ENCODE measurements around the gene CAMTA1. TPM values are rescaled to one million over a fixed set of nuclear protein-coding genes. Genes with fewer than 3 reads are reported as not detected.

The CAMTA1 gene
- total RNA-seq, 1 donor from 2014 or later: 69.9 TPM

DNA sequence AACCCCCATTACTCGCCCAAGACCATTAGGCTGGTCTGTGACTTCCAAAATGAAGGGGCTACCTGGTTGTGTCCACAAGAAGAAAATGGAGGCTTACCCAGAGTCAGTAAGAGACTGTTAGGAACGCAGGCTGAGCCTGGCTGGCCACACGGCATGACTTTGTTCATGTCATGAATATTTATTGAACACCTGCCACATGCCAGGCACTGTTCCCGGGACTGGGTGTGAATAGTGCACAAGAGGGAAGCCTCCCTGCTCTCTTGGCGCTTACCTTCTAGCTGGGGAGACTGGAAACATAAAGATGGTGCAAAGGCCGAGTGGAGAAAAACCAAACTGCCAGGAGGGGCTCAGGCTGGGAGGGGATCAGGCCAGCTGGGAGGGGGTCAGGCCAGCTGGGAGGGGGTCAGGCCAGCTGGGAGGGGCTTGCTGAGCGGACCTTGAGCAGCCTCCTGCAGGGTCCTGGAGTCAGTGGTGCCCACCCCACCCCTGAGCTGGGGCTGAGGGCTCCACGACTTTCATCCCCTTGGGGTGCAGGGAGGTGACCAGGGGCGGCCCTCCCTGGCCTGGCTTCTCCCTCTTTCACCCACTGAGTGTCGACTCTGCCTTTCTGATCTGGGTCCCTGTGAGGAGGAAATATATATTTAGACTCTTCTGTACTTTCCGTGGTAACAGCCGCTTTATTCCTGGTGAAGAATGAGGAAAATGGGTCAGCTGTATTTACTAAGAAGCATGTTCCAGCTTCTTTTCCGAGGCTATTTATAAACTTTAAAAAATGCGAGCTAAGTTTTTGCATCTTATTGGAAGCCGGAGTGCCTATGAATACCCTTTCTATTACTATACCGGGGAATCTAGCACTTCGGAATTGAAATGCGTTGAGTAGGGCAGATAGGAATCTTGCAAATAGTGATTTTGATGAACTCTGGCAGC, 139.0 kb downstream of the CAMTA1 start:
- H3K27me3 Mint-ChIP-seq: peaks cover 4% of the 10 kb centered on the region
- no peak for DNase-seq
- no peaks in the 10 kb centered on the region for H3K36me3 Mint-ChIP-seq (ENCODE audit: low read depth)
- H3K9me3 Mint-ChIP-seq: no peaks in the 10 kb centered on the region
- H3K27ac Mint-ChIP-seq: no peak overlapping the region
- intact Hi-C loops (cut with micrococcal nuclease): no loop called here
- H3K4me3 Mint-ChIP-seq: no peak overlapping the region
- H3K4me1 Mint-ChIP-seq: no peaks in the 10 kb centered on the region

GRCh38 chr1:6924891-6925290, 139.6 kb downstream of the CAMTA1 start:
- no peak overlapping the region for H3K27ac Mint-ChIP-seq
- H3K9me3 Mint-ChIP-seq: no peaks in the 10 kb centered on the region
- H3K4me1 Mint-ChIP-seq: no peaks in the 10 kb centered on the region
- H3K4me3 Mint-ChIP-seq: no peak overlapping the region
- no peaks in the 10 kb centered on the region for H3K36me3 Mint-ChIP-seq (ENCODE audit: low read depth)
- peaks cover 4% of the 10 kb centered on the region for H3K27me3 Mint-ChIP-seq
- DNase-seq: no peak
- intact Hi-C loops (cut with micrococcal nuclease): no loop called here

- H3K36me3 Mint-ChIP-seq (ENCODE audit: low read depth): no peaks in the 10 kb centered on the region
These were observed 142.4 kb downstream of the CAMTA1 start for GRCh38 chr1:6927626-6928025.

GRCh38 chr1:6928106-6928885, 143.0 kb downstream of the CAMTA1 start:
- H3K36me3 Mint-ChIP-seq (ENCODE audit: low read depth): no peaks in the 10 kb centered on the region
- H3K27ac Mint-ChIP-seq: no peak overlapping the region
- no peak overlapping the region for H3K4me3 Mint-ChIP-seq
- H3K9me3 Mint-ChIP-seq: no peaks in the 10 kb centered on the region
- intact Hi-C loops (cut with micrococcal nuclease): no loop called here
- H3K27me3 Mint-ChIP-seq: peaks cover 4% of the 10 kb centered on the region
- DNase-seq: no peak
- no peaks in the 10 kb centered on the region for H3K4me1 Mint-ChIP-seq

More at GRCh38 chr1:6927626-6928025, 142.4 kb downstream of the CAMTA1 start:
- H3K4me3 Mint-ChIP-seq: no peak overlapping the region
- H3K27ac Mint-ChIP-seq: no peak overlapping the region
- intact Hi-C loops (cut with micrococcal nuclease): no loop called here
- no peaks in the 10 kb centered on the region for H3K9me3 Mint-ChIP-seq
- no peak for DNase-seq
- no peaks in the 10 kb centered on the region for H3K4me1 Mint-ChIP-seq
- peaks cover 6% of the 10 kb centered on the region for H3K27me3 Mint-ChIP-seq

- no peak overlapping the region for H3K27ac Mint-ChIP-seq
- H3K4me1 Mint-ChIP-seq: no peaks in the 10 kb centered on the region
- peaks cover 16% of the 10 kb centered on the region for H3K27me3 Mint-ChIP-seq
- intact Hi-C loops (cut with micrococcal nuclease): no loop called here
- DNase-seq: no peak
- no peak overlapping the region for H3K4me3 Mint-ChIP-seq
- no peaks in the 10 kb centered on the region for H3K9me3 Mint-ChIP-seq
- H3K36me3 Mint-ChIP-seq (ENCODE audit: low read depth): no peaks in the 10 kb centered on the region
These were observed 145.6 kb downstream of the CAMTA1 start for GRCh38 chr1:6930732-6931300.

GRCh38 chr1:6935361-6935883, 150.2 kb downstream of the CAMTA1 start:
- no peak for DNase-seq
- Mint-ChIP-seq H3K4me3 (no peak overlapping the region), H3K27ac (no peak overlapping the region), H3K4me1 (no peaks in the 10 kb centered on the region), H3K27me3 (peaks cover 14% of the 10 kb centered on the region), H3K9me3 (no peaks in the 10 kb centered on the region), H3K36me3 (ENCODE audit: low read depth) (no peaks in the 10 kb centered on the region)
- intact Hi-C loops (cut with micrococcal nuclease): no loop called here

- peaks cover 14% of the 10 kb centered on the region for H3K27me3 Mint-ChIP-seq
- no peak overlapping the region for H3K27ac Mint-ChIP-seq
- DNase-seq: no peak
- no peak overlapping the region for H3K4me3 Mint-ChIP-seq
- H3K36me3 Mint-ChIP-seq (ENCODE audit: low read depth): no peaks in the 10 kb centered on the region
- H3K4me1 Mint-ChIP-seq: no peaks in the 10 kb centered on the region
- intact Hi-C loops (cut with micrococcal nuclease): no loop called here
- no peaks in the 10 kb centered on the region for H3K9me3 Mint-ChIP-seq
These were observed 150.8 kb downstream of the CAMTA1 start for GRCh38 chr1:6935911-6936690.

GRCh38 chr1:6937048-6937447, 151.8 kb downstream of the CAMTA1 start:
- H3K27ac Mint-ChIP-seq: no peak overlapping the region
- intact Hi-C loops (cut with micrococcal nuclease): no loop called here
- no peaks in the 10 kb centered on the region for H3K36me3 Mint-ChIP-seq (ENCODE audit: low read depth)
- H3K9me3 Mint-ChIP-seq: no peaks in the 10 kb centered on the region
- H3K4me1 Mint-ChIP-seq: no peaks in the 10 kb centered on the region
- H3K27me3 Mint-ChIP-seq: peaks cover 13% of the 10 kb centered on the region
- DNase-seq: no peak
- H3K4me3 Mint-ChIP-seq: no peak overlapping the region

- Mint-ChIP-seq H3K9me3 (no peaks in the 10 kb centered on the region), H3K27me3 (peaks cover 8% of the 10 kb centered on the region), H3K4me3 (no peak overlapping the region), H3K36me3 (ENCODE audit: low read depth) (no peaks in the 10 kb centered on the region), H3K27ac (no peak overlapping the region), H3K4me1 (no peaks in the 10 kb centered on the region)
- intact Hi-C loops (cut with micrococcal nuclease): no loop called here
- DNase-seq: no peak
These were observed 154.1 kb downstream of the CAMTA1 start for GRCh38 chr1:6939363-6939762.

GRCh38 chr1:6941786-6942185, 156.5 kb downstream of the CAMTA1 start:
- H3K36me3 Mint-ChIP-seq (ENCODE audit: low read depth): no peaks in the 10 kb centered on the region
- peaks cover 3% of the 10 kb centered on the region for H3K27me3 Mint-ChIP-seq
- H3K4me1 Mint-ChIP-seq: no peaks in the 10 kb centered on the region
- H3K4me3 Mint-ChIP-seq: no peak overlapping the region
- H3K27ac Mint-ChIP-seq: no peak overlapping the region
- intact Hi-C loops (cut with micrococcal nuclease): no loop called here
- no peaks in the 10 kb centered on the region for H3K9me3 Mint-ChIP-seq
- no peak for DNase-seq

DNA sequence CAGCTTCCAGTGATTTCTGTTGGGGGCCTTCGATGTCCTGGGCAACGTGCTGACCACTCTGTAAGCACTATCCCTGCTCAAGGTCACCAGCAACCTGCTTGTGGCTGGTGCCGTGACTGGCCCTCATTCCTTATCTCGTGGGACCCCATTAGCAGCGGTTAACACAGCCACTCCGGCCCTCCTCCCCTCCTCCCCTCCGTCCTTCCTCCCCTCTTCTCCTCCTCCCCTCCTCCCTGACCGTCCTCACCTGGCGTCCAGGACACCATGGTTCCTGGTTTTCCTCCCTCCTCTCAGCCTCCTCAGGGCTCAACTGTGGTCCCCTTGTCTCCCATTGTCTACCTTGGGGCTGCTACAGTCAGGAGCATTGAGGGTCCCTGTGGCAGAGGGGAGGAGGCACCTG, 157.7 kb downstream of the CAMTA1 start:
- H3K4me3 Mint-ChIP-seq: no peak overlapping the region
- no peaks in the 10 kb centered on the region for H3K36me3 Mint-ChIP-seq (ENCODE audit: low read depth)
- H3K4me1 Mint-ChIP-seq: no peaks in the 10 kb centered on the region
- no peak overlapping the region for H3K27ac Mint-ChIP-seq
- no peak for DNase-seq
- H3K27me3 Mint-ChIP-seq: peaks cover 4% of the 10 kb centered on the region
- H3K9me3 Mint-ChIP-seq: no peaks in the 10 kb centered on the region
- intact Hi-C loops (cut with micrococcal nuclease): no loop called here

DNA sequence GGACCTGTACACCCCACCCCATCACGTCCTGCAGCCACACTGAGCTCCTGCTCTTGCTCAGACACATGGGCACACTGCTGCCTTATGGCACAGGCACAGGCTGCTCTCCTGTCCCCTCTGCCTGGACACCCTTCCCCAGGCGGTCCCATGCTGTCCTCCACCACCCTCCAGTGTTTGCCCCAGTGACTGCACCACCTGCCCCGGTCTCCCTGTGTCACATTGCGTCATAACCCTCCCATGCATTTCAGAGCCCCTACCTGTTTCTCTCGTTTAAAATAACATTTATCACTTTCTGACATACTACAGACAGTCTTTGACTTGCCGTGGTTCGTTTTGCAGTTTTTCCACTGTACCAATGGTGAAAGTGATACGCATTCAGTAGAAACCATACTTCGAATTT, 159.2 kb downstream of the CAMTA1 start:
- Mint-ChIP-seq H3K4me1 (no peaks in the 10 kb centered on the region), H3K27me3 (peaks cover 4% of the 10 kb centered on the region)

DNA sequence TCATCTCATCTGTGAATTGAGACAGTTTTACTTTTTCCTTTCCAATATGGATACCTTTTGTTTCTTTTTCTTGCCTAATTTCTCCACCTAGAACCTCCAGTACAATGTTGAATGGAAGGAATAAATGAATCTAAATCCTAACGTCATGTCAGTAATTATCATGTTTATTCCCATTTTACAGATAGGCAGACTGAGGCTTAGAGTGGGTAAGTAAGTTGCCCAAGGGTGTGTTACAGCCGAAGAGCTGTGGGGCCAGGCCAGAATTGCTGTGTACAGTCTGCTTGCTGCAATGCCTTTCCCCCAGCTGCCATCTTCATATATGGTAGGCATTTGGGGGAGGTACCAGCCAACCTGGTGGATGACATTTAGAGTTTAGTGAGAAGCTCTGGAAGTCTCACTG, 162.7 kb downstream of the CAMTA1 start:
- Mint-ChIP-seq H3K4me1 (no peaks in the 10 kb centered on the region), H3K27ac (no peak overlapping the region), H3K36me3 (ENCODE audit: low read depth) (no peaks in the 10 kb centered on the region), H3K9me3 (no peaks in the 10 kb centered on the region), H3K4me3 (no peak overlapping the region), H3K27me3 (peaks cover 4% of the 10 kb centered on the region)
- intact Hi-C loops (cut with micrococcal nuclease): no loop called here
- DNase-seq: no peak

More for the DNA sequence above, 159.2 kb downstream of the CAMTA1 start:
- H3K9me3 Mint-ChIP-seq: no peaks in the 10 kb centered on the region
- H3K27ac Mint-ChIP-seq: no peak overlapping the region
- intact Hi-C loops (cut with micrococcal nuclease): no loop called here
- no peaks in the 10 kb centered on the region for H3K36me3 Mint-ChIP-seq (ENCODE audit: low read depth)
- no peak overlapping the region for H3K4me3 Mint-ChIP-seq
- DNase-seq: no peak
